ENCODE measurements around the gene DDX41.

DNA sequence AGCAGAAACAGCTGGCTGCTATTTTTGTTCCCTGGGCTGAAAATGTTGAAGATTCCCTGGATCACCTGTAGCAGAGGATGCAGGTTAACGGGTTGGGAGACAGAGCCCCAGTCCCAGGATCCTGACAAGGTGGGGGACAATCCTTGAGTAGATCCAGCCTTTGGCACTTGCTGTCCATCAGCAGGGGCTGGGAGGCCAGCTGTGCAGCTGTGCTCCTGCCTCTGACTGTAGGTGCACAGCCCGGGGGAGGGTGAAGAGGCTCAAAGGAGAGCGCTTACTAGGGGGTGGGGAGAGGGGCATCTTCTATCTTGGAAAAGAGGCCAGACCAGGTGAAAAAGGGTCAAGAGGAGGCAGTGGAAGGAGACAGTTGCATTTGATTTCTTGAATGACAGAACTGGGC lies 3.5 kb upstream of the DDX41 start:
- TF ChIP-seq POLR2A (IDR thresholded peaks at IDR 0.05) (no peak), POLR2AphosphoS5 (IDR thresholded peaks at IDR 0.05) (no peak), EP300 (IDR thresholded peaks at IDR 0.05) (no peak)
- TF ChIP-seq, protein P1, sequence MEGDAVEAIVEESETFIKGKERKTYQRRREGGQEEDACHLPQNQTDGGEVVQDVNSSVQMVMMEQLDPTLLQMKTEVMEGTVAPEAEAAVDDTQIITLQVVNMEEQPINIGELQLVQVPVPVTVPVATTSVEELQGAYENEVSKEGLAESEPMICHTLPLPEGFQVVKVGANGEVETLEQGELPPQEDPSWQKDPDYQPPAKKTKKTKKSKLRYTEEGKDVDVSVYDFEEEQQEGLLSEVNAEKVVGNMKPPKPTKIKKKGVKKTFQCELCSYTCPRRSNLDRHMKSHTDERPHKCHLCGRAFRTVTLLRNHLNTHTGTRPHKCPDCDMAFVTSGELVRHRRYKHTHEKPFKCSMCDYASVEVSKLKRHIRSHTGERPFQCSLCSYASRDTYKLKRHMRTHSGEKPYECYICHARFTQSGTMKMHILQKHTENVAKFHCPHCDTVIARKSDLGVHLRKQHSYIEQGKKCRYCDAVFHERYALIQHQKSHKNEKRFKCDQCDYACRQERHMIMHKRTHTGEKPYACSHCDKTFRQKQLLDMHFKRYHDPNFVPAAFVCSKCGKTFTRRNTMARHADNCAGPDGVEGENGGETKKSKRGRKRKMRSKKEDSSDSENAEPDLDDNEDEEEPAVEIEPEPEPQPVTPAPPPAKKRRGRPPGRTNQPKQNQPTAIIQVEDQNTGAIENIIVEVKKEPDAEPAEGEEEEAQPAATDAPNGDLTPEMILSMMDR (IDR thresholded peaks at IDR 0.05), result no peak

Measured in gastroesophageal sphincter (tissue), 3 donors.